NT2/D1 (cell line): Measurements from ENCODE around the gene CDV3.

Experiments used
- SUZ12 ChIP-seq: IDR thresholded peaks from 2 replicates; pipeline ENCODE4 v1.6.1; 2011; ENCODE audit not compliant: insufficient read length, insufficient read depth; ENCODE audit errors: extremely low read depth
- YY1 ChIP-seq: IDR thresholded peaks from 2 replicates; pipeline ENCODE4 v1.6.1; 2011; ENCODE audit not compliant: insufficient read length, insufficient read depth
- ZNF274 ChIP-seq: IDR thresholded peaks from 2 replicates; pipeline ENCODE4 v1.6.1; 2011; ENCODE audit warnings: mild to moderate bottlenecking, low read depth, low read length

- no peak for TF ChIP-seq YY1
- no peak for TF ChIP-seq ZNF274
- TF ChIP-seq SUZ12, result no peak
These were observed 9.9 kb downstream of the CDV3 start for GRCh38 chr3:133583396-133583795.
